TTC549 (cell line): ENCODE data around the gene LRRC1.

ENCODE experiments used
- FAIRE-seq: peaks from 2 replicates; lab custom pipeline; 2012; peaks lifted over from hg19 to GRCh38; lab: Jason Lieb, UNC

Gene LRRC1

DNA sequence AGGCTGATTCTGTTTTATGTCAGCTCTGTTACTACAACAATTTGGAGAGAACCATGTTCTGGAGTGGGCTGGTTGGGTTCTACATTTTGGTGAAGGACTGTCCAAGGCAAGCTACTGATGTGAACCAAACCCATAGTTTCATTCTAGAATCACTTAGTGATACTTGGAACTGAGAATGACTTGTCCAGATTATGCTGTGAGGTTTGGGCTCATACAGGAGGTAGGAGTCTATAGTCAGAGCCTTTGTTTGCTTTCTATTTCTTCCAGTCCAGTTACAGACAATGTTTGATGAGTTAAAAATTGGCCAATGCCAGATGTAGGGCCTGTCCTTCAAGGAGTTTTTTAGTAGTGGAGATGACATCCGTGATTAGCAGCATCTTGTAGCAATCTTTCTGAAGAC lies 97.9 kb downstream of the LRRC1 start:
- FAIRE-seq: no peak

DNA sequence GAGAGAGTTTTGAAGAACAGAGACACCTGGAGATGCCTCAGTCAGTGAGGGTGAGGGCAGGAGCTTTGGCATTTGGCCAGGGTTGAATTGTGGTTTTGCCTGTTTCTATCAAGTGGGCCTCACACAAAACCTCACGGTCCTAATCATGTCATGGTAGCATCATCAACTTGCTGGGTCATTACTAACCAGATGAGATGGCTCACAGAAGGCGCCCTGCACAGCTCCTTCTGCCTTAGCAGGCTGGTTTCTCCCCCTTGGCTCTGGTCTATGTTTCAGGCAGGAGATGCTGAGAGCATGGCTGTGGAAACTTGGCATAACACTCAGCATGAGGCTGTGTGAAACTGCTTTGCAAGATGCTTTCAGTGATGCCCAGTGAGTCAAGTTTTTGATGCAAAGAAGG lies 99.3 kb downstream of the LRRC1 start:
- no peak for FAIRE-seq

DNA sequence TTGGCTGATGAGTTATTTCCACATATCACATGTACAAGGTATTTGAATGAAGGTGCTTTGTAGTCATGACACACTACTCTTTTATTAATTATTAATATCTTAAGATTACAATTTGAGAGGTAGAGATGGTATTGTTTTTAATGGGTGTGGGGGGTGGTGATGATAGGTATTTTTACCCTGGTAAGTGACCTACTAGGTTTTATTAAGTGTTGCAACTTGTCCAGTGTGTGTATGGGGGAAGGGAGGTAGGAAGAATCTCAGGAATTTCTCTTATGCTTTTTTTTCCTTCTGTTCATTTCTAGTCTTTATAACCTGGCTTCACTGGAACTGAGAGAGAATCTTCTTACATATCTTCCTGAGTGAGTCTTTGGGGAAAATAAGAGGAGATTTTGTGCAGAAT lies 101.4 kb downstream of the LRRC1 start:
- FAIRE-seq: no peak

DNA sequence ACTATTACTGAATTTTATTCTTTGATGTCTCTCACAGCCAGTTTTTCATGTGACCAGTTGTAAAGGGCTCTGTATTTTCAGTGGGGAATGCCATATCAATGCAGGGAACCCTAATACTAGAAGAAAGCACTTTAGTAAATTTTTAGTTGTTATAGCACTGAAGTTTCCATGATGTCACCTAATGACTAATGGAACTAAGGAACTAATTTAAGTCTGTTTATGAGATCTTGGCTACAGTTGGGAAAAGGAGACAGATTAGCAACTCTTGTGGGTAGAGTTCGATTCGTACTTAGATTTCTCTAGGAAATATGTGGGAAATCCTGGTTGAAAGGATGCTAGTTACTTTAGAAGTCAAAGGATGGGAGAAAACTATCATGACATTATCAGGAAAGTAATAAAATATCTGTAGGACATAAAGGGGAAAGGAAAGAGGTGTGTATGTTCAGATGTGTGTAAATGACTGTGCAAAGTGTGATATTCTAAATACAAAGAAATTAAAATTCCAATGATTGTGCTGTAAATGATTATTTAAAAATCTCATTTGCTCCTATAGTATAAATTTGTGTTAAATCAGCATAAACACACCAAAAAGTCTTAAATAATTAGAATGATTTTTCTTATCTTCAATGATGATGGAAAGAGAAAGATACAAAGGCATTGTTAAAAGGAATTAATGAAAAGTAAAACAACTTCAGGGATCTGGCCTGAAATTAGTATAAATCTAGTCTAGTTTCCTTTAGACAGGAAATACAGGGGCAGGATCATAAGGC lies 103.4 kb downstream of the LRRC1 start:
- no peak for FAIRE-seq

DNA sequence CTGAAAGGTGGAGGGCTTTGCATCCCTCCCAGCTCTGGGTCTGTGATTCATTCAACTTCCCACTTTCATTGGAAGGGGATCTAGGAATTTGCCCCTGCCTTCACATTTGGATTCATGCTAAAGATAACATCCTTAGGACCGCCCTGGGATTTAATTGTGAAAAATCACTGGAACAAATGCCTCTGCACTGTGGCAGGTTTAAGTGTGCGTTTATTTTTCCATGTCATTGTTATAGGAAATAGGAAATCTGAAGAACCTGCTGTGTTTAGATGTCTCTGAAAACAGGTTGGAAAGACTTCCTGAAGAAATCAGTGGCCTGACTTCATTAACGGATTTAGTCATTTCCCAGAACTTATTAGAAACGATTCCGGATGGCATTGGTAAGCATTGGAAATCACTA lies 104.7 kb downstream of the LRRC1 start:
- no peak for FAIRE-seq

DNA sequence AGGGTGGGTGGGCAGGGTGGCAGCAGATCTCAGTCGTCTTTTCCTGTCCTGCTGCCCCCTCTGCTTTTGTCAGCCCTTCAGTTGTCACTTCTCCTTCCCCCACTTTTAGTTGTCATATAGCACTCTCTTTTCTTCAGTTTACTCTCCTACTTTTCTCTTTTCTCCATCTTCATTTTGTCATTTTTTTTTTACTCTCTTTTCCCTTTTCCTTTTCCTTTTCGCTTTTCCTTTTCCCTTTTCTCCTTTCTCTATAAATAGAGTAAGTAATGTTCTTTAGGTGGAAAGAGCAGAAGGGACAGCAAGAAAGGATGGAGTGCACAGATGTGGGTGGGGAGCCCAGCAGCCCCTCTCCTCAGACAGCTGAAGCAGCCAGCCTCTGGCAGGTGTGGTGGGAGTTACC lies 108.6 kb downstream of the LRRC1 start:
- no peak for FAIRE-seq

DNA sequence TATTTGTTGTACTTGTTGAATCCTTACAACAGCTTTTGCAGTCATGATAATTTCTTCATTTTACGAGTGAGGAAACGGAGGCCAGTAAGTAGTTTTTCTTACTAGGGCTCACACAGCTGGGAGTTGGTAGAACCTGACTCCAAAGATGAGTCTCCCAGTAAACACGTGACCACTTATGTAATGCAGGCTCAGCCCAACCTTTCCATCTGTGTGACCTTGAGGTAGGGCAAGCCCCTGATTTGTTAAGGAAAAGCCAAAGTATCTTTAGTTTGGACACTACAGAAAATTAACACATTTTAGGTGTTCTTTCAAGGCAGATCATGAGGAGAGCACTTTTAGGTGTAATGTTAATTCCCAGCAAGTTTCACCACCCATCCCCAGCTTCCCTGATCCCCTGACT lies 111.3 kb downstream of the LRRC1 start:
- no peak for FAIRE-seq

DNA sequence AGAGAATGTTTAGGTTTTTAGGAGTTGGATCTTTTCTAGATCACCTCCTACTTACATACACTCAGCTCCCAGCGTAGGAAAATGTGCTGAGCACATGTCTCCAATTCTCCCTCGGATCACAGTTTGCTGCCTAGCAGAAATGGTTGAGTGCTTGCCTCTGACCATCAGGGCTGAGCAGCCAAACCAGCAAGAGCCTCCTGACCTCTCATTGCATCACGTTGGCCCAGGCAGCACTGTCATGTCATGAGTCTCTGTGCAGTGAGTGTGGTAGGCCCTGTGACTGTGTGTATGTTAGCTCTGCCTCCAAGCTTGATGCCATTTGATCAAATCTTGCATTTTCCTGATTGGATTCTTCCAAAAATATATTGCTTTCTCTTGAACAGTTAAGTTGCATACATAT lies 112.0 kb downstream of the LRRC1 start:
- no peak for FAIRE-seq

DNA sequence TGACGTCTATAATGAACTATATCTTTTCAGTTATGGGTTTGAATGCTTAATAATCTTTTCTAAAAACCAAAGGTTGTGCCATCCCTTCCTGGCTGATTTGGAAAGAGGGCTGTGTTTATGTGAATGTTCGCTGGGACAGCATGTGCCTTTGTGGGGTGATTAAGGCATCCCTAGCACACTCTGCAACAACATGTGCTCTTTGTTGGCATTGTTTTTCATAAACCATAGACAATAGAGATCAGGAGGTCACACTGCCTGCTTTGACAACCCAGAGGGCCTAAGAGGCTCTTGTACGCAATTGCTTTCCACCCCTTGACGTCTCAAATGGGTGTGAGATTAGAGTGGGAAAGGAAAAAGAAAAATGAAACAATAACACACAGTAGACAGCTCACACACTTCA lies 116.0 kb downstream of the LRRC1 start:
- FAIRE-seq: no peak

DNA sequence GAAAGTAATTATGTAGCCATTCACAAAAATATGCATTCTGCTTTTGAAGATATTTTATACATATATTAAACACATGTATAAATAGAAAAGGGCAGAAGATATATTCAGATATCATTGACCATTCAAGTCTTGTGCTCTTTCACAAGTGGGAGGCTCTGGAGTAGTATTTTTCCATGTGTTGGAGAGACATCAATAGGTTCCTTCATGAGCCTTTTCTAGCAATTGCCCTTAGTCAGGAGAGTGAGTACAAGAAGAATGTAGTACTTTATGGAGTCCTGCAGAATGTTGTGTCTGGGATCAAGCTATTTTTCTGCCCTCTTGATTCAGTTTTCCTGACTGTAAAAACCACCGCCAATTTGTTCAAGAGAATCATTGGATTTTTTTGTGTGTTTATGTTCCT lies 117.9 kb downstream of the LRRC1 start:
- FAIRE-seq: no peak

DNA sequence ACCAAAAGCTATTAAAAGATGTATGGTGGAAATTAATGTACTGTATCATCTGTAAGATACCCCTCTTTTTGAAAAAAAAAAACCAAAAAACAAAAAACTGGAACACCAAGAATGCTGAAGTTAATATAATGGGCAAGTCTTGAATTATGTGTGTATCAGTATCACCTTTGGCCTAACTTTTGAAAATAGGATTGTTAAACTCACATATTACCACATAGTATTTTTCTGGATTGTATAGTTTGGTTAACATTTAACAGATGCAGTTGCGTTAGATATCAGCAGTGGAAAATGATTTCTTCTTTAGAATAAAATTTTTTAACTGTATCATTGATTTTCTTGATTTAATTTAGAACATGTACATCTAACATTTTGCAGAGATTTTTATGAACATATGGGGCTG lies 118.5 kb downstream of the LRRC1 start:
- no peak for FAIRE-seq

DNA sequence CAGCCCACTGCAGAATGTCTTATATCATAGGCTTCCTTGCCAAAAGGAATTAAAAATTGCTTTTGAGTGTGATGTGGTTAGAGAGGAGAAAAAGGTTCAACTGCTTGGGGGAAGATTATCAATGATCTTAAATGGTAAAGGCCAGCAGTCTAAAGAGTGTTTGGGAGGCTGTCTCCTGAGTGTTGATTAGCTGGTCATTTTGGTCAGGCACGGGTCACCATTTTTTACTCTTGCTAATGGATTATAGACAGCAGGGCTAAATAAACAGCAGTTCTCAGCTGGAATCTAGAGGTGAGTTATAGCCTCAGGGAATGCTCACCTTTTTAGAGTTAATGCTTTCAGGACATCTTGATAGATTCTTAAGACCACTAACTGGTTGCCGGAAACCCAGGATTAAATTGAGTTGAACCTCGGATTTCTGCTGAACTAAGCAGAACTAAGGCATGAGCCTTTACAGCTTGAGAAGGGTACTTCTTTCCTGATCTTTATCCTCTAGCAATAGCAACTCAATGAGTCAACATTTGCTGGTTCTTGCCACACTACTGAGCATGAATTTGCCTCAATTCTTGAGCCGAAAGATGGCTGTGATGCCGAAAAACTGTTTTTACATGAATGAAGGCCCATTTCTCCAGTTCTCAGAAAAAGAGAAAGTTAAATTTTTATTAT lies 120.4 kb downstream of the LRRC1 start:
- FAIRE-seq: no peak

DNA sequence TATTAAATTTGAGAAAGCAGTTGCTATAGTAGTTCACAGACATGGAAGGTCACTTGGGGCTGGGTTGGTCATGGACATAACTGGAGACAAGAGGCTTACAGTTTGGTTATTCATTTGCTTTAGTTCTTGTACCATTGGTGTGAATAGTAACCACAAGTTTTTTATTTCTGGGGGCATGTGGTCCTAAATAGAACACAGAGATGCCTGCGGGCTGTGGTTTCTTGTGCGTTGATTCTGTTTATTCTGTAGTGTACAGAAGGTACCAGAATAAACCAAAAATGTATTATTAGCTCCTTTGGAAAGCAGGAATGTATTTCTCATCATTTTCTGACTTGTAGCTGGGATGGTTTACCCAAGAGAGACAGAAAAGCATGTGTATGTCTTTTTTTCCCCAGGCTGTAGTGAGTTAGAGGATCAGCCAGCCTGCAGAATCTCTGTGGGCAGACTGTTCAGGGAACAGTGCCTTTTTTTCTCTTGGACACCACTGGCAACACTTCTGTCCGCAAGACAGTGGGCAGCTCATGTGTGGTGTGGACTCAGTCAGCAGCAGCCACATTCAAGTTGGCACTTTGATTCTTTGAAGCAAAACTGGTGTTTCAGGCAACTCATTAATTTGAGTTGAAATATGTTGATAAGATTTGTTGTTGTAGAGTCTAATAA lies 122.1 kb downstream of the LRRC1 start:
- no peak for FAIRE-seq

DNA sequence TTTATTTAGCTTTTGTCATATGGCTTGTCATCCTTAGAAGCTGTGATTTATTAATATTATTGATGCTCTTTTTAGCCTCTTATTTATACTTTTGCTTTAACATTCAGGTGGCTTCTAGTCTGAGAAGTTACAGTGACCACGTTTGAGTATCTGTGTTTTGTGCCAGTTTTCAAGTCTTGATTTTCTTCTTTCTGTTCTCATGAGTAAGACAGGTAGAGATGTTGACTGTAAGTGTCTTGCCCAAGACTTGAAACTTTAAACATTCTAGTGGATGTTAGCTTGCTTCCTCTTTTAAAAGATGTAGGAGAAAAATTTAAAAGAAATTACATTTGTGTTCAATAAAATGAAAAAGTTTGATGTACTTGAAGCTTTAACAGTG lies 122.6 kb downstream of the LRRC1 start:
- FAIRE-seq: no peak

DNA sequence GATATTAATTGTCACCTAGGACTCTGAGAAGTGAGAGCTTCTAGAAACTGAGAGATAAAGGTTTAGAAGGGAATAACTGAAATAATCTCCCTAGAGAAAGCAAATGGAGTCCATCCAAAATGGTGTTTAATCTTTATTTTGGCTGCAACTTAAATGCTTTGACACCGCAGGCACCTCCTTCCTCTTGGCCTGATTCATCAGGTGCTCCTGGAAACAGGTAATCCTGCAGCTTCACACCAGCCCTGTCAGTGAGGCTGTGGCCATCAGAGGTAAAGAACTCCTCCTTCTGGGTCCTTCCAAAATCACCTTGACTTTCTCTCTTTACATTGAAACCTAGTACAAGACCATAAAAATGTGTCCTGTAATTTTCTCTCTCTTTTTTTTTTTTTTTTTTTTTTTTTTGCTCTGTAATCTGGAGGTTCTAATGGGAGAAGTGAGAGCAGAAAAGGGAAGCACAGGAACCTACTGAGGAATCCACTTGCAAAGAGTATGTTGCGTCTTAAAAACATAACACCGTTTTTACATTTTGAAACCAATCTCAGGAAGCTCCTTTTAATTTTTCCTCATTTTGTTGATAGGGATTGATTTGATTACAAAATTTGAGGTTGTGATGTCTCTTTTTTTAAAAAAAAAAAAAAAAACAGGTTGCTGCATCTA lies 124.2 kb downstream of the LRRC1 start:
- no peak for FAIRE-seq

DNA sequence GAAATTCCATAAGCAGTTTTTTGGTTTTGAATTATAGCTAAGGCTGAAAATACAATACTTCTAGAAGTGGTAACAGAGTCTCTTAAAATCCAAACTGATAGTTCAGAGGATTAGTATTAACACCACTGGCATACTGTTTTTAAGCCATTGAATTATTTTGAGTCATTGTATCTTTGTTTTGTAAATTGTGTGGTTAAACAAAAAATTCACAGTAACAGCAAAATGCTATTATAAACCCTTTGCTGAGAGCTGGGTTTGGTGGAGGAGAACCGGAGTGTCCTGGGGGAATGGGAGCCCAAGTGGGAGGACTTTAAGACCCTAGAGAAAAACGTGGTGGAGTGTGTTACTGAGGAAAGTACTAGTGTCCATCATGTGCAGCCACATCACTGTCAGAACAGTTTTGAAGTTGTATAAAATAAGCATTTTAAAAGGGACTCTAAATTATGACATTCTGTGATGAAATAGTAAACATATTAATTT lies 125.1 kb downstream of the LRRC1 start:
- FAIRE-seq: no peak

DNA sequence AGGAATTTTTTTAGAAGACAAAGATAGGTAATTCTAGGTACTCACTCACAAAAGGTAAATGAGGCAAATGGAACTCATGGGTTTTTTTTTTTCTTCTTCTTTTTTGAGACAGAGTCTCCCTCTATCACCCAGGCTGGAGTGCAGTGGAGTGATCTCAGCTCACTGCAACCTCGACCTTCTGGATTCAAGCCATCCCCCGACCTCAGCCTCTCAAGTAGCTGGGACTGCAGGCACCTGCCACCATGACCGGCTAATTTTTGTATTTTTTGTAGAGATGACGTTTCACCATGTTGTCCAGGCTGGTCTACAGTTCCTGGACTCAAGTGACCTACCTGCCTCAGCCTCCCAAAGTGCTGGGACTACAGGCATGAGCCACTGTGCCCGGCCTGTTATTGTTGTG lies 126.1 kb downstream of the LRRC1 start:
- no peak for FAIRE-seq

DNA sequence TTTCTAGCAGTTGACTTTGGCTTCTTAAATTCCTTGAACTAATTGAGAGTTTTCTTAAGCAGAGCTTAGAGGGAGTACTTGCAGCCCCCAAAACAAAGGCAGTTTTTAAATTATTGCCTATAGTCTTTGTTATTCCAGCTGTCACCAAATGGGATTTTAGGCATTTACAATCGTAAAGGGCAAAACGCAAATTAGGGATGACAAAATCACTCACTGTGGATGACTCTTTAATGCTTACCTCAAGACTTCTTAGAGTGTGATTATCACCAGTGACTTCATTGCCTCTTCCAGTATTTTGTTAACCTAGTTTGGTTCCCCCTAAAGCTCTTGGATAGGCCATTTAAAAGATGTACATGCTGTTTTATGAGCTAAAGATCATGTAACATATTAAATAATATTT lies 126.8 kb downstream of the LRRC1 start:
- FAIRE-seq: no peak

DNA sequence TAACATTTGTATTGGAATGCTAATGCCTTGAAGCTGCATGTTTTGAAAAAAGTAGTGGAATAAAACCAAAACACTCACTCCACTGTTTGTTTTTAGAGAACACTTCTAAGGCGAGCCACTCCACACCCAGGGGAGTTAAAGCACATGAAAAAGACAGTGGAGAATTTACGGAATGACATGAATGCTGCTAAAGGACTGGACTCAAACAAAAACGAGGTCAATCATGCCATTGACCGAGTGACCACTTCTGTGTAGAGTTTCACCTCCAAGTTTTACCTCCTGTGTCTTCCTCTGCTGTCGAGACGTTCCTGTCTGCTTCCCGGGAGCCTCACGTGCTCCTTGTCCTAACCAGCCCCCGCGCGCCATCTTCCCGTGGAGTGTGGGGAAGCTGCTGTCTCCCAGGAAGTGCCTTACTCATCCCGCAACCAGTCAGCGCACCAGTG lies 127.8 kb downstream of the LRRC1 start:
- no peak for FAIRE-seq

DNA sequence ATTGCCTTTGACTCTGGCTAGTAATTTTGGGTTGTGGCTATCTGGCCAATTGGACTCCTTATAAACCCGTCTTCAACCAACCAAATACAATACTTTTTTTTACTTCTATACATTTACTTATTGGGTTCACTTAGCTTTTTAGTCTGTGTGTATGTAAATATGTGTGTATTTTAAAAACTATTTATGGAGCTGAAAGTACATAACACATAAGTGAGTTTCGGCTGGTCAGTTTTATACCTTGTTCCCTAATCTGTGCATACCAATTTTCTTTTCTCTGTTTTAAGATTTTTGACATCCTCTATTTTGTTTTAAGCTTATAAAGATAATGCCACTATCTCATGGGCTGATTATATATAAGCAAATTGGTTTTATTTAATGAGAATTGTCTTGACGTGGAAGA lies 129.5 kb downstream of the LRRC1 start:
- FAIRE-seq: no peak

DNA sequence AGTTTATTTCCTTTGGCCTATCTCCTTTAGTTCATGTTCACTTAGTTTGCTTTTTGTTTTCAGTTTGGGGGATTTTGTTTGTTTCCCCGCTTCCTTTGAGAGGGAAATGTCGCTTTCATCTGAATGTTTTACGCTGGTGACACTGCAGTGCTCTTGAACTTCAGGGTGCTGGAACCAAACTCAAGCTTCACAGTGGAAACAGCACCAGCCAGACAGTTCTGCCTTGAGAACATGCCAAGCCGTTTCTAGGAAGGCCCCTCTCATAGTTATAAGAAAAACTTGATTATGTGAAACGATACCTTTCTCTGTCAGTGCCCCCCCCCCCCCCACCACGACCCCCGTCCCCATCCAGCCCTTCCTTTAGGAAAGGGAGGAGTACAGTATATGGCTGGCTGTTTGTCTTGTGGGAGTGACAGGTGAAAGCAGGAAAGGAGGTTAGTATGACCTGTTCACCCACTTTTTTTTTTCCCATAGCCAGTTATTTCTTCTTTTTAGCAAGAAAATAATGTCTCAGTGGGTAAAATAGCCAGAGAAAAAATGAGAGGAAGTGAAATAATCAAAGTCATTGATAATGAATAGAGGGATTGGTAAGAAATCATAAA lies 130.1 kb downstream of the LRRC1 start:
- FAIRE-seq: no peak

DNA sequence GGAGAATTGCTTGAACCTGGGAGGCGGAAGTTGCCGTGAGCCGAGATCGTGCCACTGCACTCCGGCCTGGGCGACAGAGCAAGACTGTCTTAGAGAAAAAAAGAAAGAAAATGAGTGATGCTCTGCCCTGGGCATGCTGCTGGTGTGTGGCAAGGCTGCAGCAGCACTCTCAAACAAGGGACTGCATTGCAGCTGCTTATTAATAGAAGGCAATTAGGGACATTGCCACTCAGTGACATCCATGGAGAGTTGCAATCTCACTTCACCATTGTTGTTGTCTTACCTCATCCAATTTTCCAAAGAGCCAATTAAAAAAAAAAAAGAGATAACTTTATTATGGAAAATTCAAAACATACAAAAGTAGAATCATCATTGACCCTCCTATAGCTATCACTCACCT lies 131.1 kb downstream of the LRRC1 start:
- no peak for FAIRE-seq

DNA sequence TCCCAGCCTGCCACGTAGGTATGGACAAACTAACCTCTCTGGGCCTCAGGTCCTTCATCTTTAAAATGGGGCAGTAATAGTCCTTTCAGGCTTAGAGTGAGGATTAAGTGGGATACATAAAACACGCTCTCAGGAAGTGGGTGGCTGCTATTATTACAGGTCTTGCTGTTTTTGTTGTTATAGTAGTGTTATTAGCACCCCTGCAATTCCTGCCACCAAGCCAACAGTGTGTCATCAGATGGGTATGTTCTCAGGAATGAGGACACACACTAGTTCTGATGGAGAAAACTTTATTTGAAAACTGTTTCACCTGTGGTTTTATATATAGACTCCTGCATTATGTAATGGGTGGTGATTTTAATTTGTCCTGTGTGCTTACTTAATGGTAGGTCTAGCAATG lies 131.7 kb downstream of the LRRC1 start:
- FAIRE-seq: no peak
